ENCODE data around the gene EPYC.

EPYC gene

DNA sequence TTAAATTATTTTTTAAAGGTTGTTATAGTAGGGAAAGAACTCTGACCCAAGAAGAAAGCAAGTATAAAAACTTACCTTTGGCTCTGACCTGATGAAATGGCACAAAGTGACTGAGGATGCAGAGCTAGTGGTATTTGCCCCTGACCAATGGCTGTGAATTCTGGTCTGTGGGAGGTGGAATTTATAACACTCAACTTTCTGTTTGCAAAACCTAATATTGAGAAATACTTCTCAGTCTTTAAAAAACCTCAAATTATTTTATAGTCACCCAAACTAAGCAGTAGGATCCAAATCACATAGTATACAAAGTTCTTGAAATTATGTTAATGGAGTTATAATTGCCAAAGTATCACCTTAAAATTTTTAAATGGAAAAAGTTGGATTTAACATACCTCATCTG lies at the start of gene EPYC:
Gene EPYC (minus strand): TSS at position 101 of the 400 bp plus-strand sequence. CDS start 2,407 bp downstream, outside the sequence.
- DNase-seq = no peak

- no peak for DNase-seq
Observed at GRCh38 chr12:91053951-91054715, 49.4 kb upstream of the EPYC start.

GRCh38 chr12:91052026-91052425 lies 47.3 kb upstream of the EPYC start:
- no peak for DNase-seq

DNA sequence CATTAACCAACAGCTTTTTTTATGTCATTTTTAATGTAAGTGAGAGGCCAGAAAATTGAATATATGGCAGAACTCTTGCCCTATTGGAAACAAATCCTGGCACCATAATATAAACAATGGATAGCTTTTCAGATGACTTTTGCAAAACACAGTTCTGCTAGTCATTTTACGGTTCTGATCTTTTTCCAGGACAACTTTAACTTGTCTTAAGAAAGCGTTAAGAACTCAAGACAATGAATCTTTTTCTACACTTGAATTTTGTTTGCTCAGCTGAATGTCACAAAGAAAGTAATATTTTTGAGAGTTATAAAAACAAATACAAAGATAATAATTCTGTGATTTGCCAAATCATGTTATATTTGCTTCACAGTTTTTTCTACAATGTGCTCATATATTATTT lies 39.8 kb upstream of the EPYC start:
- DNase-seq = no peak

GRCh38 chr12:91043408-91043807 lies 38.6 kb upstream of the EPYC start:
- DNase-seq = no peak

- no peak for DNase-seq
Observed at GRCh38 chr12:91040096-91040755, 35.5 kb upstream of the EPYC start.

GRCh38 chr12:91037276-91037675 lies 32.5 kb upstream of the EPYC start:
- DNase-seq = no peak

DNA sequence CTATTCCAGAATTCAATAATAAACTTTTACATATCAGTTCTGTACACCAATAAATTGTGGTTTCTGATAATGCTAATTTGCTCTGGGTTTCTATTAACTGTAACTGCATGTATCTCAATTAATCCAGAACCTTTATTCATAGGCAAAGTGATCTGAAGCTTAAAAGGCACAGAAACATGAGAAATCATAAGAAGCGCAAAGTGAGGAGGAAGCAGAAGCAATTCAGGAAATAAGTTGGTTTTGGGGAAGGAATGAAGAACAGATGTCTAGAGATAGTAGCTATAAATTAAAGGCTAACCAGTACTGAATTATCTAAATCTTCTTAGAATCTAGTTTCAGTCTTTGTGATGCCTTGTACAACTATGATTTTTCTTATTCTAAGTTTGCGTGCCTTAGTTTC lies 28.5 kb upstream of the EPYC start:
- DNase-seq = no peak

- DNase-seq = no peak
Observed at GRCh38 chr12:91023326-91024004, 18.7 kb upstream of the EPYC start.

GRCh38 chr12:91021076-91021475 lies 16.3 kb upstream of the EPYC start:
- no peak for DNase-seq

- no peak for DNase-seq
Observed at GRCh38 chr12:91019455-91019854, 14.7 kb upstream of the EPYC start.

GRCh38 chr12:91017511-91018263 lies 12.9 kb upstream of the EPYC start:
- DNase-seq = no peak

DNA sequence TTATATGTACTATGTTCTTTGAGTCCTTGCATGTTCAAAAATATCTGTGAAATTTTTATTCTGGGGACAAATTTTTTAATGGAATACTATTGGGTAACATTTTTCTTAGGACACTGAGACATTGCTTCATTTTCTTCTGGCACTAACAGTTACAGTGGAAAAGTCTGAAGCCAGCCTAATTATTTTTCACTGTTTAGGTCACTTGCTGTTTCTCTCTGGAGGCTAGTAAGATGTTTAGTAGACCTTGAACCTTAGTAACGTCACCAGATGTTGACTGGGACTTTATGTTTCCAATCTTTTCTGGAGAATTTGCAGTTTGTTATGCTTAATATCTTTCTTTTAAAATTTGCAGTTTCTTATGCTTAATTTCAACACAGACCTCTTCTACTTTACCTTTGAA lies 12.3 kb upstream of the EPYC start:
- DNase-seq = no peak

DNA sequence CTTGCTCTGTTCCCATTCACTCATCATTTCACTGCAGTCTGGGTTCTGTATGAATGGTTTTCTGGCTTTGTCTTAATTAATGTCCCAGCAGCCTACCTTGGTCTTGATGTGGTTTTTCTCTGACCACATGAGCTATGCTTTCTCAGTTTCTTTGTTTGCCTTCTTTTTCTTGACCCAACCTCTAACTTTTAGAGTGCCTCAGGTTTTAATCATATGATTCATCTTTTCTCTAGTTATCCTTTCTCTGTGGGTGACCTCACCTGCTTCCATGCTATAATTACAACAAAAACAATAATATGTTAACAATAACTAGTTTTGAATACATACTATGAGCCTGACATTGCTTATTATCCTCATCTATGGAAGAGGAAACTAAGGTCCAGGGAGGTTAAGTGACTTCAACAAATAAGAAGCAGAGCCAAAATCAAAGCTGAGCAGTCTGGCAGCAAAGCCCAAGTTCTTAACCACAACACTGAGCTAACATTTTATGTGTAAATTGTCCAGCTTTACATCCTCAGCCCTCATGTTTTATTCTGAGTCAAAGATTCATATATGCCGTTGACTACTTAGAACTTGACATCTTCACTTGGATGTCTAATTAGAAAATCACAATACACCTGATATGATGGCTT lies 4.7 kb upstream of the EPYC start:
- DNase-seq = no peak

- DNase-seq = no peak
Observed at GRCh38 chr12:91007531-91008290, 2.9 kb upstream of the EPYC start.

DNA sequence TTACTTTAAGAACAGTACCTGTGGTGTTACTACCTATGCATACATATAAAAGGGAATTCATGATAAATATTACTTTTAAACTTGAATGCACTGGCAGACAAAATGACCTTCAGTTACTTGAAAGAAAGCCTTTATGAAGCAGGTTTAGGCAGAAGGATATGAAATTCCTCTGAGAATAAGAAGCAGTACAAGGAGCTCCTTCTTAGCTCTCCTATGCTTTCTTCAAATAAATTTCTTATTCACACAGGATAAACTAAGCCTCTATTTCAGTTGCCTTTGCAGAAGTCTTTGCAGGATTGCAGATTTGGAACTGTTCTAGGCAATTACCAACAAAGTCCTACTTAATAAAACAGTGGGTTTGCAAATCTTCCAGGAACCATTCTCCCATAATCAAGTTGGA lies 1.0 kb downstream of the EPYC start:
- no peak for DNase-seq

- no peak for DNase-seq
Observed at GRCh38 chr12:91001306-91001705, 3.5 kb downstream of the EPYC start.

- DNase-seq = no peak
Observed at GRCh38 chr12:90999966-91000365, 4.8 kb downstream of the EPYC start.

GRCh38 chr12:90999527-90999926 lies 5.2 kb downstream of the EPYC start:
- no peak for DNase-seq

GRCh38 chr12:90995010-90995409 lies 9.8 kb downstream of the EPYC start:
- no peak for DNase-seq

All from anterior cingulate cortex (tissue), 58 donors.